ENCODE measurements around the gene PCSK5. TPM values are rescaled to one million over a fixed set of nuclear protein-coding genes. Genes with fewer than 3 reads are reported as not detected.
"Not testable (repeated sequence)": the region's sequence is repeated elsewhere in the genome, so short reads cannot be mapped to it uniquely, and the experiment has no call there.

Gene PCSK5
- total RNA-seq, 1 donor from 2014 or later: 25.5 TPM

GRCh38 chr9:76333964-76334363, 443.5 kb downstream of the PCSK5 start:
- DNase-seq (ENCODE audit: extremely low read depth, low read depth, low spot score): no peak

DNA sequence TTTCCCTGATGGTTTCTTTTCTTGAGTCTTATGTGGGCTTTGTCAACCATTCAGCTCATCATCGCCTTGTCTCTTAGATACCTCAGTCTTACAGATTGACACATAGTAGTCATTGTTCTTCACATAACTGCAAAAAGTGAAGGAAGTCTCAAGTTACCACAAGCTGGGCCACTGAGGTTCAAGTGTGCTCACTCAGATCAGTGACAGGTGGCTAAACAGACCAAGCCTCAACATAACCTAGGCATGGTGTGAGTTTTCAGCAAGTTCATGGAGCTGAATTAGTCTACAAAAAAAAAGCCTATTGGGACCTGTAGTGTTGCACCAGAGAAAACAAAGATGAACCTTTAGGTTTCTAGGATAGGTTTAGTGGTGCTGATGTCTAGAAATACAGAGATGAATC, 445.6 kb downstream of the PCSK5 start:
- DNase-seq (ENCODE audit: extremely low read depth, low read depth, low spot score): no peak

- no peak for DNase-seq (ENCODE audit: extremely low read depth, low read depth, low spot score)
Measured at GRCh38 chr9:76338418-76338817, 447.9 kb downstream of the PCSK5 start.

GRCh38 chr9:76341616-76342015, 451.1 kb downstream of the PCSK5 start:
- no peak for DNase-seq (ENCODE audit: extremely low read depth, low read depth, low spot score)

GRCh38 chr9:76342201-76342600, 451.7 kb downstream of the PCSK5 start:
- no peak for DNase-seq (ENCODE audit: extremely low read depth, low read depth, low spot score)

- DNase-seq (ENCODE audit: extremely low read depth, low read depth, low spot score): no peak
Measured at GRCh38 chr9:76342858-76343257, 452.4 kb downstream of the PCSK5 start.

- DNase-seq (ENCODE audit: extremely low read depth, low read depth, low spot score): no peak
Measured at GRCh38 chr9:76349865-76350264, 459.4 kb downstream of the PCSK5 start.

- no peak for DNase-seq (ENCODE audit: extremely low read depth, low read depth, low spot score)
Measured at GRCh38 chr9:76351006-76351405, 460.5 kb downstream of the PCSK5 start.

DNA sequence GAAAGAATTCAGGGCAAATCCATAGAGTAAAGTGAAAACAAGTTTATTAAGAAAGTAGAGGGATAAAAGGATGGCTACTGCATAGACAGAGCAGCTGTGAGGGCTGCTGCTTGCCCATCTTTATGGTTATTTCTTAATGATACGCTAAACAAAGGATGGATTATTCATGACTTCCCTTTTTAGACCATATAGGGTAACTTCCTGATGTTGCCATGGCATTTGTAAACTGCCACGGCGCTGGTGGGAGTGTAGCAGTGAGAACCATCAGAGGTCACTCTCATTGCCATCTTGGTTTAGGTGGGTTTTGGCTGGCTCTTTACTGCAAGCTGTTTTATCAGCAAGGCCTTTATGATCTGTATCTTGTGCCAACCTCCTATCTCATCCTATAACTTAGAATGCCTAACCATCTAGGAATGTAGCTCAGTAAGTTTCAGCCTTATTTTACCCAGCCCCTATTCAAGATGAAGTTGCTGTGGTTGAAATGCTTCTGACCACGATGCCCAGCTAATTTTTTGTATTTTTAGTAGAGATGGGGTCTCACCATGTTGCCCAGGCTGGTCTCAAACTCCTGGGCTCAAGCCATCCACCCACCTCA, 461.6 kb downstream of the PCSK5 start:
- DNase-seq (ENCODE audit: extremely low read depth, low read depth, low spot score): no peak

DNA sequence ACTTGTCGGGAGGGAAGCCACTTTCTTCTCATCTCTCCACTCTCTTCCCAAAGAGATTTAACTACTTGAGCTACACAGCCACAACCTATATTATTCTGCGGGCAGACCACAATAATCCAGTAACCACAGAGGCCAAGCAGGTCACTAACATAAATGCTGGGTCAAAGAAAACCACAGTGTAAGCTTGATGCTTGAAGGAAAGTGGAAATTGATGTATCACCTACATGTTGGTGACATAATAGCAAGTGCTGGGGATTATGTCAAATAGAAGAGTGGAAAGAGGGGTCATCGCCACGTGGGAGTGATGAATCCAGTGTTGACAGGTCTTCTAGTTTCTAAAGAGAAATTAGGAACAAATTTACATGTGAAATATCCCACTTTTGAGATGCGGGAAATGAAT, 462.8 kb downstream of the PCSK5 start:
- DNase-seq (ENCODE audit: extremely low read depth, low read depth, low spot score): no peak

DNA sequence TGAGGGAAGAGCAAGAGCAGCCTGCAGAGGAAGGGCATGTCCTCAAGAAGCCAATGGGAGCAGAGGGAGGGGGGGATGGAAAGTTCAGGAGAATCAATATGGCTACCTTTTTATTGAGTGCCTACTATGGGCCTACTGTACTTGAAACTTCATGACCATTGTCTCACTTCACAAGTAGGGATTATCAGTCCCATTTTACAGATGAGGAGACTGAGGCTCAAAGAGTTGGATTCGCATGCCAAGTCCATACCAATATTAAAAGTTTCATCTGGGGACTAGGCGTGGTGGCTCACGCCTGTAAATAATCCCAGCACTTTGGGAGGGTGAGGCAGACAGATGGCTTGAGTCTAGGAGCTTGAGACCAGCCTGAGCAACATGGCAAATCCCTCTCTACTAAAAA, 463.7 kb downstream of the PCSK5 start:
- DNase-seq (ENCODE audit: extremely low read depth, low read depth, low spot score): no peak

GRCh38 chr9:76355886-76356285, 465.4 kb downstream of the PCSK5 start:
- no peak for DNase-seq (ENCODE audit: extremely low read depth, low read depth, low spot score)

GRCh38 chr9:76357555-76357954, 467.1 kb downstream of the PCSK5 start:
- DNase-seq (ENCODE audit: extremely low read depth, low read depth, low spot score): no peak

DNA sequence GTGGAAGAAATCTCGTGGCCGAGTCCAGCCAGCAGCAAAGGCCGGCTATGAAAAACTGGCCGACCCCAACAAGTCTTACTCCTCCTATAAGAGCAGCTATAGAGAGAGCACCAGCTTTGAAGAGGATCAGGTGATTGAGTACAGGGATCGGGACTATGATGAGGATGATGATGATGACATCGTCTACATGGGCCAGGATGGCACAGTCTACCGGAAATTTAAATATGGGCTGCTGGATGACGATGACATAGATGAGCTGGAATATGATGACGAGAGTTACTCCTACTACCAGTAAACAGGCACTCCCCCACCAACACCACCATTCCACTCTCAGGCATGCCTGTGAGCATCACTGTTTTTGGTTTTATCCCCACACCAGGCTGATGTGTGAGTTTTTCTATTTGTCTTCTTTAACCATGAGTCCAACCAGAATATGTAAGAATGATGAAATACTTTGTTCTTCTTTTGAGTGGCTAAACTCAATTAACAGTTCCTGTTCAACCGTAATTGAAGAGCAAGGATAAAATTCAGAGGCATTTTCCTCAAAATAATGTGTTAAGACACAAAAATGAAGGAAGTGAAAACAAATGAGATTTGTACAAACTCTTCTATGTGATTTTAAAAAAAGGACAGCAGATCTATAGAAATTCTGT, 468.3 kb downstream of the PCSK5 start:
- DNase-seq (ENCODE audit: extremely low read depth, low read depth, low spot score): no peak

DNA sequence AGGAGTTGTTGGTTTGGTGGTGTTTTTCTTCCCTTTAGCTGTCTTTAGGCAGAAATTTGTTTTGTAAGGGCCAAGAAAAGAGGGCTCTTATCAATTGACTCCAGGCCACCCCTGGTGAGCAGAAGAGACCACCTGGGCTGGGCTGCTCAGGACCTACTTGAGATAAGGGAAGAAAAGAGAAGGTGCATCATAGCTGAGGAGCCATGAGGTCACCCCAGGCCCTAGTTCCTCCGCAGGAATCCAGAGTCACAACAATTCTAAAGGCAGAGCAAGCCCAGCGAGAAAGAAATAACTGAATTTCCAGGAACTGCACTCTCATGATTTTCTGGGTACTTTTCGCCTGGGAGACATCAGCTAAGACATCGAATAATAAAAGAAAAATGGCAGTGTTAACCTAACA, 468.9 kb downstream of the PCSK5 start:
- no peak for DNase-seq (ENCODE audit: extremely low read depth, low read depth, low spot score)

DNA sequence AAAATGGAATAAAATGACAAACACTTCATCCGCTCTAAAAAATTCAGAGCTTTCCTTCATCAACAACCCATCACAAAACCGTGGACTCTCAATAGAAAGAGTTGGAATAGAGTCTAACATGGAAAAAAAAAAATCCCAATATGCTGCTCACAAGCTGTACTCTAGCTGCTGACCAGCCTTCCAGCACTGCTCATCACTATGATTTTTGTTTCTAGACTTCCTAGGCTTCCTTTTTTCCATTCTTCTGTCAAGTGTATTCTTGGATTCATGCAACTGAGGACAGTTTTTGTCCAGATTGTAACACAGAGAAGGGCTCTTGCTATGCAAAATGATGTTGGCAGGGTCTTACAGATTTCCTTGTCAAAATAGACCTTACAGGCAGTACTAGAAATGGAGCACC, 469.3 kb downstream of the PCSK5 start:
- DNase-seq (ENCODE audit: extremely low read depth, low read depth, low spot score): no peak

- DNase-seq (ENCODE audit: extremely low read depth, low read depth, low spot score): not testable (repeated sequence)
Measured at GRCh38 chr9:76362332-76363031, 472.0 kb downstream of the PCSK5 start.

- DNase-seq (ENCODE audit: extremely low read depth, low read depth, low spot score): no peak
Measured at GRCh38 chr9:76363032-76363395, 472.5 kb downstream of the PCSK5 start.

- DNase-seq (ENCODE audit: extremely low read depth, low read depth, low spot score): no peak
Measured at GRCh38 chr9:76365028-76365427, 474.6 kb downstream of the PCSK5 start.

DNA sequence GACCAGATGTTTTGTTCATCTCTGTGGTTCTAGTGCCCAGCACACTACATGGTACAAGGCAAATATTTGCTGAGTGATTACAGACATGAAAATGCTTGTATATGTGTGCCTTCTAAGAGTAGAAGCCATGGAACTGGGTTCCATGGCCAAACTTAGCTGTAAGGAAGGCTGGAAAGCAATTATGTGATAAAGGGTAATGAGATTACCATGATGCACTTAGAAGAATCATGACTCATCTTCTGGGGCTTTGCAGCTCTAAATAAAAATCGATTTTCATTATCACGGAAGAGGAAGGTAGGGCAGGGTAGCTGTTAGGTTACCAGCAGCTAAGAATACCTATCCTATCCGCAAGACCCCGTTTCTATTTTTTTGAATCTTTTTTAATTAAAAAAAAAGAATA, 475.8 kb downstream of the PCSK5 start:
- no peak for DNase-seq (ENCODE audit: extremely low read depth, low read depth, low spot score)

DNA sequence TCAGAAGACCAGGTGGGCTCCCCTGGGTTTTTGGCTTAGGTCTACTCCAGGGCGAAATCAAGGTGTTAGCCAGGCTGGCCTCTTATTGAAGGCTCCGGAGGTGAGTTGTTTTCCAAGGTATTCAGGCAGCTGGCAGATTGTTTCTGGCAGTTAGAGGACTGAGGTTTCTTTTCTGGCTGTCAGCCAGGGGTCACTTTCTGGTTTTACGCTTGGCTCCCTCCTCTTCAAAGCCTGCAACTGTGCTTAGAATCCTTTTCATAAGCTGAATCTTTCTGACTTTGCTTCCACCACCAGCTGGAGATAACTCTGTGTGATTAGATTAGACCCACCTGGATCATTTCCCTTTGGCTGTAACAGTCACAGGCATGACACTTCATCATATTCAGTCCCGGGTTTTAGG, 479.1 kb downstream of the PCSK5 start:
- no peak for DNase-seq (ENCODE audit: extremely low read depth, low read depth, low spot score)

DNA sequence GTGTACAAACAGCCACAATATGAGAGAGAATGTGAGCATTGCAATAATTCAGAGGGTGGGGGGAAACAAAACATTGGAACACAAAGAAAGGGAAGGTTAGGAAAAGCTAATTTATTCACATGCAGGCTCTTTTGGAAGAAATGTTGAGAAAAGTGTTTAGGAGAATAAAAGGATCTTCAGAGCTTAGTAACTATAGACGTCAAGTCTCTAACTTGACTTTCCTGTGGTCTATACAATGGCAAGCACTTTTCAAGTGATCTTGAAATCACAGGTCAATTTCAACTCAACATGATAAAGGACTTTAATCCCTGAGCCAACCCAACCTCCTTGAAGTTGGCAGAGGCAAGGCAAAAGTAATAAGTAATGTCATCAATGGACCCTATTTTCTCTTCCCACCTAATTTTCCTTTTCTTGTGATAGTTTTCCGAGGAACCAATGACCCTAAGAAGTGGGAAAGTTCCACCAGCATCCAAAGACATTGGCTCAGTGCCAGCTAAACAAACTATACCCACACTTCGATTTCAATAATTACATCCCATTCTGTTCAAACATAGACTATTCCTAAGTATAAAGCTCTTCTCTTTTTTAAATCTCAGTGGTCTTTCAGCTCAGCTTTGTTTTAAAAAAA, 480.0 kb downstream of the PCSK5 start:
- no peak for DNase-seq (ENCODE audit: extremely low read depth, low read depth, low spot score)

All from glomerular endothelial cell (primary cell).